HL-60 (cell line): Measurements from ENCODE around the gene DNAI2.

Experiments used
- GABPA ChIP-seq: IDR thresholded peaks from 2 replicates; pipeline ENCODE4 v1.6.1; 2012; ENCODE audit warnings: low read depth
- POLR2AphosphoS5 ChIP-seq: IDR thresholded peaks from 2 replicates; pipeline ENCODE4 v1.6.1; 2012; ENCODE audit warnings: low read depth
- SPI1 ChIP-seq: IDR thresholded peaks from 2 replicates; pipeline ENCODE4 v1.6.1; 2012; ENCODE audit warnings: low read depth, mild to moderate bottlenecking, borderline replicate concordance
- TF ChIP-seq, protein P1 (sequence below): IDR thresholded peaks from one replicate; pipeline ENCODE4 v1.5.1; 2011; ENCODE audit warnings: low read length, control low read depth, inconsistent platforms; ENCODE audit not compliant: insufficient read depth

DNA sequence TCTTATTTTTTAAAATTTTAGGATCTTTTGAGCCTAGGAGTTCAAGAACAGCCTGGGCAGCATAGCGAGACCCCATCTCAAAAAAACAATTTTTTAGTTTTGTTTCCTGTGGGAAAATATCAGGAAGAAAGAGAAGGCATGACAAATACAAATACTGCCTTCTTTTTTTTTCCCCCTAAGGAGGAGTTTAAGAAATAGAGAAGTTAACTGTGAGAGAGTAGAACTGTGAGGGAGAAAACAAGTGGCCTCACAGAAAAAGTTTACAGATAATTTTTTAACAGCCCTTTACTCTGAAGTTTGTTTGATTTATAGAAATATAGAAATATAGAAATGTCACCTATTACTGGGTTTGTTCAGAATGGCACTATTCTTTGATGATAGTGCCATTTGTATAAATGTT is 39.5 kb upstream of the DNAI2 start:
- TF ChIP-seq GABPA (no peak), POLR2AphosphoS5 (no peak), SPI1 (no peak)
- TF ChIP-seq, protein P1, sequence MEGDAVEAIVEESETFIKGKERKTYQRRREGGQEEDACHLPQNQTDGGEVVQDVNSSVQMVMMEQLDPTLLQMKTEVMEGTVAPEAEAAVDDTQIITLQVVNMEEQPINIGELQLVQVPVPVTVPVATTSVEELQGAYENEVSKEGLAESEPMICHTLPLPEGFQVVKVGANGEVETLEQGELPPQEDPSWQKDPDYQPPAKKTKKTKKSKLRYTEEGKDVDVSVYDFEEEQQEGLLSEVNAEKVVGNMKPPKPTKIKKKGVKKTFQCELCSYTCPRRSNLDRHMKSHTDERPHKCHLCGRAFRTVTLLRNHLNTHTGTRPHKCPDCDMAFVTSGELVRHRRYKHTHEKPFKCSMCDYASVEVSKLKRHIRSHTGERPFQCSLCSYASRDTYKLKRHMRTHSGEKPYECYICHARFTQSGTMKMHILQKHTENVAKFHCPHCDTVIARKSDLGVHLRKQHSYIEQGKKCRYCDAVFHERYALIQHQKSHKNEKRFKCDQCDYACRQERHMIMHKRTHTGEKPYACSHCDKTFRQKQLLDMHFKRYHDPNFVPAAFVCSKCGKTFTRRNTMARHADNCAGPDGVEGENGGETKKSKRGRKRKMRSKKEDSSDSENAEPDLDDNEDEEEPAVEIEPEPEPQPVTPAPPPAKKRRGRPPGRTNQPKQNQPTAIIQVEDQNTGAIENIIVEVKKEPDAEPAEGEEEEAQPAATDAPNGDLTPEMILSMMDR: no peak
